ENCODE data around the gene BRICD5. TPM values are rescaled to one million over a fixed set of nuclear protein-coding genes. Genes with fewer than 3 reads are reported as not detected.

BRICD5 gene
- total and polyA plus RNA-seq, 2 of the 13 experiments (the other 11 are each of a cell fraction or from before 2014, with no cell fraction given), result 1.6 to 5.8 TPM

DNA sequence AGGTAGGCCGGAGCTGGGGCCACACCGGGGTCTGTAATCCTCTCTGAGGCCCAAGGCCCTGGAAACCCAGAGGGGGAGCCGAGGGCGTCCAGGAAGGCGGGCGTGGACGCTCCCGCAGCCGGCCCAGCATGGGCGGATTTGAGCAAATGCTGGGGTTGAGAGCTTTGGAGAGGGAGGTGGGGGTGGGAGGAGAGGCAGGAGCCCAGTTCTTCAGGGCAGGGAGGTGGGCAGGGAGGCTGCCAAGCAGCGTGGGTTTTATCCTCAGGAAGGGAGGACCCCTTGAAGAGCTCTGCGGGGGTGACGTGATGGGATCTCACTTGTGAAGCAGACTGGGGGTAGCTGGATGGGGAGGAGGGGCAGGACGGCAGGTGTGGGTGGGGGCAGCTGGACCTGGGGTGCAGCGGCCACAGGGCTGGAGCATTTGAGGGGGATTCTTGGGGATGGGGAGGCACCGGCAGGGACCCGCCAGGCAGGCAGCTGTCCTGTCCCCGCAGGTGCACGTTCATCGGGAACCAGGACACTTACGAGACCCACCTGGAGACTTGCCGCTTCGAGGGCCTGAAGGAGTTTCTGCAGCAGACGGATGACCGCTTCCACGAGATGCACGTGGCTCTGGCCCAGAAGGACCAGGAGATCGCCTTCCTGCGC is 37.9 kb downstream of the BRICD5 start (continued):
- no peak for TF ChIP-seq TIGD3 (CRISPR knock-in tag; IDR thresholded peaks at IDR 0.05; ENCODE audit: borderline replicate concordance)
- no peak for TF ChIP-seq REL (CRISPR knock-in tag; conservative IDR thresholded peaks at IDR 0.05)
- TF ChIP-seq ARID2 (CRISPR knock-in tag; IDR thresholded peaks at IDR 0.05; ENCODE audit: borderline replicate concordance), result no peak
- no peak for TF ChIP-seq ZNF629 (CRISPR knock-in tag; conservative IDR thresholded peaks at IDR 0.05)
- no peak for TF ChIP-seq CCDC6 (CRISPR knock-in tag; IDR thresholded peaks at IDR 0.05)

DNA sequence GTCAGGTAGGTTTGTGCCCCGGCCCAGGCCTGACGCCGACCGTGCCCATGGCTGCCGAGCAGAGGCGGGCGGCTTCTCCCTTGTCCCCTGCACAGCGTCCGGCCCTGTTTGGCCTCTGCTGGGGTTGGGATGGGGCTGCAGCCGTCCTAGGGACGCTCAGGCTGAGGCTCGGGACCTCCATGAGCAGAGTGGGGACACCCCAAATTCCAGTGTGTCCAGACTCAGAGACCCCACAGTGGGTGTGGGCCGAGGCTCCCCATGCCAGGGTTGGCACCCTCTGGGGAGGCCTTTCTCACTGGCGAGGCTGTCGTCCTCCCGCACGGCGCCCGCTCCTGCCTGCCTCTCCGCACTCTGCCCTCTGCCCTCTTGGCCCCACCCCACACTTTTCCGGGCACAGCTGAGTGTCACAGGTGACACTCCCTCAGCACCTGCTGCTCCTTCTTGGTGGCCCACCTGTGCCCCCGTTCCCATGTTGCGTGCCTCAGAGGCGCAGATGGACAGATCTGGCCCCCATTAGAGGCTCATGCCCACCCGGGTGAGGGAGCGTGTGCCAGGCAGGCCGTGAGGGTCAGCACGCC is 39.0 kb downstream of the BRICD5 start:
- ChIA-PET POLR2A (no interaction called here), CTCF (ENCODE audit: low intra/inter-chr PET ratio, low total read pairs) (no interaction called here)
- Histone ChIP-seq H3K79me2 (ENCODE audit: insufficient read depth, low read length) (no peaks in the 10 kb centered on the region), H3K27ac (ENCODE audit: extremely low read length, insufficient read depth, low read length) (no peak overlapping the region), H4K20me1 (ENCODE audit: insufficient read depth, low read length) (no peaks in the 10 kb centered on the region), H3K27me3 (ENCODE audit: control insufficient read depth in 1 of 2, insufficient read depth in 2 of 2, low read length in 2 of 2) (no peaks in the 10 kb centered on the region), H2AFZ (ENCODE audit: low read length) (no peak overlapping the region), H3K4me3 (replicated peaks in 1 of 3; ENCODE audit: insufficient read depth in 1 of 3, low read depth in 2 of 3, low read length in 3 of 3) (no peak overlapping the region), H3K9ac (ENCODE audit: insufficient read depth, low read depth, low read length) (no peak overlapping the region), H3K36me3 (replicated peaks in 1 of 2; ENCODE audit: control insufficient read depth in 1 of 2, insufficient read depth in 2 of 2, low read length in 2 of 2) (peaks cover 19 to 46% of the 10 kb centered on the region in 2 experiments; a peak in 3 of 5 replicates), H3K4me2 (ENCODE audit: low read depth, low read length) (no peak overlapping the region), H3K4me1 (ENCODE audit: insufficient read depth, low read length) (no peaks in the 10 kb centered on the region), H3K9me3 (ENCODE audit: low read length) (no peaks in the 10 kb centered on the region)
- FAIRE-seq (no peak), ATAC-seq (no peak), DNase-seq (ENCODE audit: low spot score) (no peak)
- intact Hi-C loops (cut with micrococcal nuclease; ENCODE audit: unreplicated experiment) (no loop called here), in situ Hi-C loops (cut with HindIII; ENCODE audit: extremely low pct_ligation_motif_present, low pct_unique_long_range_greater_than_20kb) (no loop called here)
- BruUV-seq (replicated peaks), result no TSS peak
- TF ChIP-seq, protein P1, sequence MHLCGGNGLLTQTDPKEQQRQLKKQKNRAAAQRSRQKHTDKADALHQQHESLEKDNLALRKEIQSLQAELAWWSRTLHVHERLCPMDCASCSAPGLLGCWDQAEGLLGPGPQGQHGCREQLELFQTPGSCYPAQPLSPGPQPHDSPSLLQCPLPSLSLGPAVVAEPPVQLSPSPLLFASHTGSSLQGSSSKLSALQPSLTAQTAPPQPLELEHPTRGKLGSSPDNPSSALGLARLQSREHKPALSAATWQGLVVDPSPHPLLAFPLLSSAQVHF (CRISPR knock-in tag; IDR thresholded peaks at IDR 0.05), result no peak
- TF ChIP-seq ZNF687 (CRISPR knock-in tag; IDR thresholded peaks at IDR 0.05), result 0 out of 2 replicates have a peak, but pooled peaks have one; percentile 5
- peak; percentile 50 for TF ChIP-seq AGO2 (optimal IDR thresholded peaks at IDR 0.05; ENCODE audit: low read depth, low read length)
- TF ChIP-seq HNRNPL (IDR thresholded peaks at IDR 0.05; ENCODE audit: low read depth, low read length), result 0 out of 2 replicates have a peak, but pooled peaks have one; percentile 66
- TF ChIP-seq FOXK2 (IDR thresholded peaks at IDR 0.05), result no peak
- TF ChIP-seq ZNF510 (CRISPR knock-in tag; IDR thresholded peaks at IDR 0.05; ENCODE audit: low read depth), result no peak
- peak; percentile 30 for TF ChIP-seq RBM22 (optimal IDR thresholded peaks at IDR 0.05; ENCODE audit: low read length)
- 98% methylated on average over 10 of the region's 28 CpGs for WGBS (ENCODE audit: low lambda C conversion rate)
